Activated effector memory CD4-positive, alpha-beta T cell treated with Interleukin-2 at 50 U/mL for 16 hours (primary cell): Measurements from ENCODE around the gene INTS14.

Experiments used
- DNase-seq: peaks from one replicate; pipeline ENCODE4 v3.0.0-alpha.2; 2020

The INTS14 gene

DNA sequence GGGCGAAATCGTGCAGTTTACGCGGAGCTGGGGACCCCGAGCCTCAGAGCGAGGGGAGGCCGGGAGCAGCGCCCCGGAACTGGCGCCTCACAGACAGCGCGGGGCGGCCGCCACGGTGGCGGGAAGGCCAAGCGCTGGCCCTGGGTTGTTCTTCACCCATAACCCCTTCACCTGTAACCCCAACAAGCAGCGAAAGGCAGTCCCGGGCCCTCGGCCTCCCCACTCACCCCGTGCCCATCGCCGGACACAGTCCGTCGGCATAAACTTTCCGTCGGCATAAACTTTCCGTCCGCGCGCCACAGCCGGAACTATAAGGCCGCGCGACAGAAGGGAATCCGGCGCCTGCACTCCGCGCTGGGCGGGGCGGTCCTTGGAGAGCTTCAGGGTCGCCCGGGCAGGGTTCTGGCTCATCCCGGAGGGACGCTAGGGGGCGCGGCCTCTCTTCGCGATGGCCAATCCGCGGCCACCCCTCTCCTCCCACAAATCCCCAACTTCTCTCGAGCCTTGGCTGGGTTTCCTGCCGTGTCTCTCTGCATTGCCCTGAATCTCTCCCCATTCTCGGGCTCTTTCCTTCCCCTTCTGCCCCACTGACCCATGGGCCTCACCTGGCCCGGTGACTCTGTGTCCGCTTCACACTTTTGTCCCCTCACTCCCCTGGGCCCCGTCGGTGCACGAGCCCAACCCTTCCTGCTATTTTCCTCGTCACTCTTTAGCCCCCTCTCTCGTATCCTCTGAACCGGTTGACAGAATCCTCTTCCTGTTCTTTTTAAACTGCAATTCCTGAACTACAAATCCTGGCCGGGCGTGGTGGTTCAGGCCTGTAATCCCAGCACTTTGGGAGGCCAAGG, at the start of gene INTS14:
INTS14 (minus strand) TSS at position 261 of the 848 bp plus-strand sequence. CDS start 3,751 bp downstream, outside the sequence.
- DNase-seq, result peak; percentile 84

DNA sequence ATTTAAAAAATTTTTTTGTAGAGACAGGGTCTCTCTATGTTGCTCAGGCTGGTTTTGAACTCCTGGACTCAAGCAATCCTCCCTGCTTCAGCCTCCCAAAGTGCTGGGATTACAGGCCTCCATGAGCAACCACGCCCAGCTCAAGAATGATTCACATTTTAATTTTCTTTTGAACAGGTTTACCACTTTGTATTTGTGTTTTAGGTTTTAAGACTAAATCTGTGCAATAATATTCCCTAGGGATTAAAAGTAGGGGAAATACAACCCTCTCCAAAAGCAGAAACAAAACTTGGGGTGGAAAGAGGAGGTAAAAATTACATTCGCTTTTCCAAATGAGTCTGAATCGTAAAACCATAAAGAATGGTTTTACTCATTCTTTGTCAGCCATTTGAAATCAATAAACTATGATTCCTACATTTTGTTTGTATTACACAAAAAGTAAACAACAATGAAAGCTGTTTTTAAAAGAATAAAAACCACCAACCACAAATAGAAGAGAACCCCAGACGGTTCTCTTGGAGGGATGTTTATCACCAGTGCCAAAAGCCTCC, 48.6 kb upstream of the INTS14 start:
- DNase-seq, result no peak

DNA sequence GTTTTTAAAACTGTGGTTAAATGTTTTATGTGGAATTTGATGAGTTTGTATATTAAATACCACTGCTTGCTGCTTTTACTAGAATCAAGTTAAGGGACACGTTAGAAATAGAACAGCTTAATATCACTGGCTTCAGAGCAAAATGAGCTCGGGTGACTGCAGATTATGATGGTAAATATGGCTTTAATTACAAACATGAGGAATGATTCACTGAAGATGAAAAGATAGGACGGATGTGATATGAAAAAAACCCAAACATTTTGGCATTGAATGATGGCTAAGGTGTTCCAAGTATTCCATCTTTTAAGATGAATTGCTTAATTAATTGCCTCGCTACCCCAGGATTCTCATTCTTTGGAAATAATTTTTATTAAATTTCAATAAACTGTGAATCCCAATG, 44.5 kb upstream of the INTS14 start:
- no peak for DNase-seq

DNA sequence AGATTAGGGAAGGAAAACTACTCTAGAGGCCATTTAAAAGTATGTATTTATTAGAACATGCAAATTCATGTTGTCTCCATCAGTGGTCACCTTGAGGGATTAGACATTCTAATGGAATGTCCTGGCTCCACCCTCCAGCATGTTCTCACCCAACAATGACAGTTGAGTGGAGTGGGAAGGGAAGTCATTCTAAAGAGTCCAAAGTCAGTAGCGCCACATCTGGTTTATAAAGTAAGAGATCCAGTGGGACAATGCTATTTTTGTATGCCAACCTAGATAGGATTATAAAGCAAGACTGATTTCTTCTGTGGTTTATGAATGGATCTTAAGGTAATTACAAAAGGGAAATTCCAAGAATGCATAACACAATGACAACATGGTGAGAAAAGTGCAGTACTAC, 44.1 kb upstream of the INTS14 start:
- DNase-seq, result no peak

DNA sequence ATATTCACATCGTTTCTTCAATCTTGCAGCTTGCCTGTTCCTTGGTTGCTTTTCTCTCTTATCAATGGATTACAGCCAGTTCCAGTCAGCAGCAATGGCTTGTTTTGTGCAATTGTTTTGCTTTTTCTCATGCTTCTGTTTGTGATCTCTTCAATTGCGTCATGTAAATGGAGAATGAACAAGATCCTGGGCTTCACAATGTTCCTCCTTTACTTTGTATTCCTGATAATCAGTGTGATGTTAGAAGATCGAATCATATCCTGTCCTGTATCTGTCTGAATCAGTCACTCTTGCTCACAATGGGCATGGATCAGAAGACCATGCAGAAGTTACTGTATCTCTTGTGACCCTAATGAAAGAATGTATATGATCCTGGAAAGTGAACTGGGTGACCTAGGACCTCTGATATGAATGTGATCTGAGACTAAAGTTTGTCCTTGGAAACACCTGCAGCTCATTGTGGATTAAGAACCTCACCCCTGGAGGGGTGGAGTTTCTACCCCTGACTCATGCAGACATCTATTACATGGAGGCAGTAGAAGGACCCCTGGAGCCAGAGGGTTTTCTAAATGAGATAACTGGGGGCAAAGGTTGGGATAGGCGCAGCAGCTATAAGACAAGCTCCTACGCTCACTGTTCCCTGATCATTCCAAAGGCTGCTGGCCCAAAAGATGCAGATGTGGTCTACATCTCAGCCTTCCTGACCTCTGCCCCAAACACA, 43.0 kb upstream of the INTS14 start:
- DNase-seq, result no peak

DNA sequence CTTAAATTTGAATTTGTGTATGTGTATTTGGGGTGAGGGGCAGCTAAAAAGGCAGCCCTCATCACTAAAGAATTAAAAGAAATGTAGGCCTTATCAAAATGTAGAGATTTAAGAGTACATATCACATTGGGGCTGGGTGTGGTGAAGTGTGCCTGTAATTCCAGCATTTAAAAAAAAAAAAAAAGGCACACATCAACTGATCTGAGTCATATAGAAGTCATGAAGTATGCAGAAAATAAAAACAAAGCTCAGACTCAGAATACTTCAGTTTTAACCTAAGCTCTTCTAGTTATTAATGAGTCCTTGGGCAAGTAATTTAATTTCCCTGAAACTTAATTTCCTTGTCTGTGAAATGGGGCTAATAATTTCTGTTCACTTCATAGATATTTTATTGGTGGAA, 42.4 kb upstream of the INTS14 start:
- no peak for DNase-seq

DNA sequence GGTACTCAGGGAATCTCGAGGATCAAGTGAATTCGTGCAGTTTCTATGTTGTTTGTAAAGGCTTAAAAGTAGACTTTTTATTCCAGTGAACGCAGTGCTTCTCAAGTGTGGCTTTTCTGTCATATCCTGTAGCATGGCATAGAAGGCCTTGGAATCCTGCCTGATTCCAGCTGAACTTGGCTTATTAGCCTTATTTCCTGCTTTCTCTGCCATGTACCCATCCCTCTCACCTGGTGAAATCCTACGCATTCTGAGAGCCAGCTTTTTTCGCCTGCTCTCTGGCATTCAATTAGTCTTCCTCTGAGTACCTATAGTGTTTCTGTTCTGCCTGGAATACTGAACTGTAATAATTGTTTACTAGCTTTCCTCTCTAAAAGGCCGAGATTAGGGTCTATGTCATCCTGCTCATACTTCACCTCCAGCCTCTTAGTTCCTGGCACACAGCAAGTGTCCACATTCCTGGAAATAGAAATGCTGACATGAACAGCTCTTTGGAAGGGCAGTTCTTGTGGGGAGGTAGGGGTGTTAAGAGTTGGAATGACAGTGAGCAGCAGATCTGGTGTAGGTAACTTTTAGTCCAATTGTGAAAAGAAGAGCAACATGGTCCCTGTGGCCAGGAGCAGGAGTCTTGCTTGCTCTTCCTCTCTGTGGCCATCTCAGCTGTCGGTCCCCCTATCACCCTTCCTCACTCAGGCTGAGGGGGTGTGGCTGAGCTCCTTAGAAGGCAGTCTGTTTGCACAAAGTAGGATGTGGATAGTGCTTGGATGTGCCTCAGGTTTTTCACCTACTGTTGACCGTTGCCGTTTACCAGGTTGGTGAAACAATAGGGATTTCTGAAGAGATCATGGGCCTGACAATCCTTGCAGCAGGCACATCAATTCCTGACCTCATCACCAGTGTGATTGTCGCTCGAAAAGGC, 41.2 kb upstream of the INTS14 start:
- no peak for DNase-seq

DNA sequence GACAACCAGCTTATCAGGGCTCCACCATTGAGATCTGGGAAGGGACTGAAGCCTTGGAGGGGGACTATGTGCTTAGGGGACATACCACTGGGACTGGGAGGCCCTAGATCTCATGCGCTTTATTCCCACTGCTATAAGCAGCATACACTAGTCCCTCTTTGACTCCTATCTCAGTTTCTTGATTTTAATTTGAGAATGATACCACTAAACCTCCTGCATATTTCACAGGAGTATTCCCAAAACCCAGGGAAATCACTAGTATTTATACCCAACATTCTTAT, 40.1 kb upstream of the INTS14 start:
- no peak for DNase-seq

DNA sequence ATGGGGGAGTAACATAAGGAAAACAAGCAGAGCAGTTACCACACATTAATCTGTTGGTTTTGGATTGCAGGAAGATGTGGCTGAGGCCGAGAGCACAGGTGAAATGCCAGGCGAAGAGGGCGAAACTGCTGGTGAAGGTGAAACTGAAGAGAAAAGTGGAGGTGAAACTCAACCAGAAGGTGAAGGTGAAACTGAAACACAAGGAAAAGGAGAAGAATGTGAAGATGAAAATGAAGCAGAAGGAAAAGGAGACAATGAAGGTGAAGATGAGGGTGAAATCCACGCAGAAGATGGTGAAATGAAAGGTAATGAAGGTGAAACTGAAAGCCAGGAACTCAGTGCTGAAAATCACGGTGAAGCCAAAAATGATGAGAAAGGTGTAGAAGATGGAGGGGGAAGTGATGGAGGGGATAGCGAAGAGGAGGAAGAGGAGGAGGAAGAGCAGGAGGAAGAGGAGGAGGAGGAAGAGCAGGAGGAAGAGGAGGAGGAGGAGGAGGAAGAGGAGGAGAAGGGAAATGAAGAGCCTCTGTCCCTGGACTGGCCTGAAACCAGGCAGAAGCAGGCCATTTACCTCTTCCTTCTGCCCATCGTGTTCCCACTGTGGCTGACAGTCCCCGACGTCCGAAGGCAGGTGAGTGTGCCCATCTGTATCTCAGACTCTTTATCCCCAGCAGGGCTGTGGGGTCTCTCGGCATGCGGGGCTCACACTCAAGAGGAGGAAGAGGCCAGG, 39.5 kb upstream of the INTS14 start:
- no peak for DNase-seq

DNA sequence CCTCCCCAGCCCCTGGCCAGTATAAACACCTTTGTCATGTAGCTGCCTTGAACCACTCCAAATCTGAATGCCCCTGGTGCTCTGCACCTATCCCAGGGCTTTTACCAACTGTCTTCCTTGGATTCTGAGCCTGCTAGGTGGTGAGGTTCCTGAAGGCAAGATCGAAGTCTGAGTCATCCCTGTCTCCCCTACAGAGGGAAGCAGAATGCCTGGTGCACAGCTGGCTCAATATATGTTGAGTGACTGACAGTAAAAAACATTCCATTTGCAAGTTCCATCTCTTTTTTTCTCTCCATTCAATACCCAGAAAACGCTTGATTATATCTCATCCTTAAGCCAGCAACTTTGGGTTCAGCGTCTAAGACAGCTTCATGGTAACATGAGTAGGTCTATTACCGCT, 35.6 kb upstream of the INTS14 start:
- no peak for DNase-seq

DNA sequence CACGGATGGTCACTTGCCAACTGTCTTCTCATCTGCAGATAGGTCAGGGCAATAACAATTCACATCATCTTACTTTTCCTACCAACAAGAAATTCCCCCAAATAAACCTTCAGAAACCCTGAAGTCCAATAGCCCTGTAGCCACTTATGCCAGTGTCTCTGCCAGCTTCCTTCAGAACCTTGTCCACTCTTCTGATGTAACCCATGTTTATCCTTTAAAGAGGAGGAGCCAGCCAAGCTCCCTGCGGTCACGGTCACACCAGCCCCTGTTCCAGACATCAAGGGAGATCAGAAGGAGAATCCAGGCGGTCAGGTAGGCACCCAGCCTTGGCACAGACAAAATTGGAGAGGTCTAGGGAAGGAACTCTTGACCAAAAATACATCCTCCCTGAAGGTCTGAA, 34.5 kb upstream of the INTS14 start:
- no peak for DNase-seq

DNA sequence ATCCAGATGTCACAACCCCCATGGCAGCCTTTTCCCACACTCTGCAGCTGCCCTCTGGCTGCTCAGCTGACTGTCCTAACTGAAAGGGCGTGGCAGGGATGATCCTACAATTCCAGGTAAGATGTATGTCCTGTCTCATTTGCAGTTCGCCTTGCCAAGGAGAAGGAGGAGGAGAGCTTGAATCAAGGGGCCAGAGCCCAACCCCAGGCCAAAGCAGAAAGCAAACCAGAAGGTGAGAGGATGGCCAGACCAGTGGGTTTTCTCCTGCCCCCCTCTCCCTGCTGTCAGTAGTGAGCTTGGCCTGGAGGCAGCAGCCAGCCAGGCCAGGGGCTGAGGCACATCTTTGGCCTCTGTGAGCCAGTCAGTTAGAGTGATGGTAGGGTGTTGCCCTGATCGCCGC, 33.4 kb upstream of the INTS14 start:
- no peak for DNase-seq

DNA sequence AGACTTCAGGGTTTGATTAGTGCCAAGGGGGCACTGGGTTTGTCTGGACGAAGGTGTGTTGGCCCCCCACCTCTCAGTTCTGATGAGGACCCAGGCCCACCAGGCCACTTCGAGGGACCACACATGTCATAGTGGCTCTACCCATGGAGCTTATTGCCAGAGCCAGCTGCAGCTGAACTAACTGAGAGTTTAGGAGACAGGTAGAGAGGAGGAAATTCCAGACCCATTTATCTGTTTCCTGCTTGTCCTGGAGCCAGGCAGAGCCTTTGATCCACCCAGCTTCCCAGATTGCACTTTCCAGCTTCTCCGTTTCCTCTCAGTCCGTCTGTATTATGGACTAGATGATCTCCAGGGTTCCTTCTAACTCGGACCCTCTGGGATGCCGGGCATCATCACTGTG, 31.7 kb upstream of the INTS14 start:
- no peak for DNase-seq

DNA sequence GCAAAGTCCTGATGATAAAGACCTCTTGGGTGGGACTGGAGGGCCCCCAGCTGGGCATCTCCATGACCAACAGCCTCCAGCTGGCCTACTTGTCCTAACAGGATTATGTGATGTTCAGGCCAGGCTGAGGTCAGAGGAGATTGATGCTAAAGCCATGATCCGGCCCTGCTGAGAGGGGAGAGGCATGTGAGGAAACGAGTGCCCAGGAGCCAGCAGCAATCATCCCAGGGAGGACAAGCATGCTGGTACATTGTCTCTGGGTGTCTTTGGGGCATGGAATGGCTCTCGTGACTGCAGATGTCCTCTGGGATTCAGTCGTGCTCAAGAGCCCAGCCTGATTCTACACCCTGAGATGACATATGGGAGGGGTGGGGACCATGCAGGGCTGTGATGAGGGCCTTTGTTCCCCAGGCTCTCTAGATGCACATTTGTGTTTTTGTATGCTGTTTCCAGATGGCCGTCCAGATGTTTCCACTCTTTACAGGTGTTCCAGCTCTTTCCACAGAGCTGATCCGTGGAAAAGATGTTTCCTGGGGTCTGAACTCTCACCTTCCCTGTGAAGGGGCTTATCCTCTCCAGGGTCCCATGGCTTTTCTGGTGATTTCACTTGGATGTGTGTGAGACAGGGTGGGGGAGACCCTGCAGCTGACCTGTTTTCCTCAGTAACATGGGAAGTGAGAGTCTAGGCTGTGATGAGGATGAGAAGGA, 31.0 kb upstream of the INTS14 start:
- DNase-seq, result no peak

DNA sequence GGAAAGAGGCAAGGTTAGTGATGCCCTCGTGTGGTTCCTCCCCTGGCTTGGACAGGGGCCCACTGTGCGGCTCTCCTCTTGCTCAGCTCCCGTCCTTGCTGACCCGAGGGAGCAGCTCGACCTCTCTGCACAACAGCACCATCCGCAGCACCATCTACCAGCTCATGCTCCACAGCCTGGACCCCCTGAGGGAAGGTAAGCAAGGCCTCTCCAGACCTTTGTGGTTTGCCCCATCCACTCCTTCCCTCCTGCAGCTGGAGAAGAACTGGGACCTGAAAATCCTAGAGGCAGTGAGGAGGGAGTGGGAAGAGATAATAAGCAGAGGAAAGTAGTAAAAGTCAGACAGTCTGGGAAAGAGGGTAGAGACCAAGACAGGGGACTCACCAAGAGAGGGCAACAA, 28.6 kb upstream of the INTS14 start:
- no peak for DNase-seq

DNA sequence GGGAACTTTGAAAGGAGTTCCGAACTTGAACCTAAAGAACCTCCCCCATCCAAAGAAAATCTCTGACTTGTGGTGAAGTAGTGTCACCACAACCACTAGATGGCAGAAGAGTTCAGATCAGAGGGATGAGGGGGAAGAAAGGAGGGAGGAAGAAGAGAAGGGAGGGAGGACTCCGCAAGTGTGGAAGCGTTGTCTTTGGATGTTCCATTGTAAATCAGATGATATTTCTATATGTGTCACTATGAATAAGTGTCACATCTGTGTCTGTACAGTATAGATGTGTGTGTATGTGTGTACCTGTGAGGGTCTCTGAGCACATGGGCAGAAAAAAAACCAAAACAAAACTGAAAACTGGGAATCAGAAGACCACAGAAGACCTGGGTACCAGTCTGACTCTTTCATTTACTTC, 27.8 kb upstream of the INTS14 start:
- DNase-seq, result no peak

DNA sequence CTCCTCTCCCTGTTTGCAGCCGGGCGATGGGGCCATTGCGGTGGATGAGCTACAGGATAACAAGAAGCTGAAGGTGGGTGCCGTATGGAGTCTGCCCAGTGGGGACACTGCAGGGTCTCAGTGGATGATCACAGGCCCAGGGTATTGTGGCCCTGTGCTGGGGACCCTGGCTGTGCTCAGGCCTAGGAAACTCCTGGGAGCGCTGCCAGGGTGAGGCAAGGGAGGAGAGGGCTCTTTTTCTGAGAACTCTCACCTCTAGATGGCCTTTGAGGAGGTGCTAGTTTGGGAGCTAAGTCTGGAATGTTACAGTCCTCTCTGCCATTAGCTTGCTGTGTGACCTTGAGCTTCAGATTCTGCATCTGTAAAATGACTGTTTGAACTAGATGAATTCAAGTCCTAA, 27.2 kb upstream of the INTS14 start:
- DNase-seq, result no peak

DNA sequence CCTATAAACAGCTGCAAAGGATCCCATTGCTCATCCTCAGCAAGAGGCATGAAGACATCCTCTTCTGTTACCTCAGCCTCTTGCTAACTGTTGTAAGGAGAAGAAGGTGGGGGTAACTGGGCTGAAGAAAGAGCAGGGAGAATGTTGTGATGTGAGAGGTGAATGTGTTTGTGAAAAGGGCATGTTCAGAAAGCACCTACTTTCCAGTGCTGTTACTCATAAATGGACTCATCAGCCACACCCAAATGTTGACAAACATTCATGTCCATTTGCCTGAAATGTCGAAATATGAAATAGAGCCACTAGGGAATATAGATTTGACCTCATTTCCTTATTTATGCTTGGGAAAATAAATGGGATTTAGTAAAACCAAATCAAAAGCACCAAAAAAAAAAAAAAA, 23.4 kb upstream of the INTS14 start:
- DNase-seq, result no peak

DNA sequence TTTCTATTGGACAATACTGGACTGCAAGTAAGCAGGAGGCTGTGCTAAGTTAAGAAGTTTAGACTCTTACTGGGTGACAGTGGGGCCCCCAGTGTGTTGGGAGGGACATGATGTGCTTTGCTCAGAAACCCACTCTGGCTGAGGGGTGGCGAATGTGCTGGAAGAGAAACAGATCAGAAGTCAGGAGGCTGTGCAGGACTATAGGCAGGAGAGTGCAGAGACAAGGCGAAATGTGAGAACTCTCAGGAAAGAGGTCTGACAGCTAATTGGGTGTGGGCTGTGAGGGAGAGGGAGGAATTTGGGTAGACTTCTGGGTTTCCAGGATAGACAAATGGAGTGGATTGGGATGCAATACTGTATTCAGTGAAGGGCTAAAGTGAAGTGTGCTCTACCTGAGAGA, 22.8 kb upstream of the INTS14 start:
- no peak for DNase-seq

DNA sequence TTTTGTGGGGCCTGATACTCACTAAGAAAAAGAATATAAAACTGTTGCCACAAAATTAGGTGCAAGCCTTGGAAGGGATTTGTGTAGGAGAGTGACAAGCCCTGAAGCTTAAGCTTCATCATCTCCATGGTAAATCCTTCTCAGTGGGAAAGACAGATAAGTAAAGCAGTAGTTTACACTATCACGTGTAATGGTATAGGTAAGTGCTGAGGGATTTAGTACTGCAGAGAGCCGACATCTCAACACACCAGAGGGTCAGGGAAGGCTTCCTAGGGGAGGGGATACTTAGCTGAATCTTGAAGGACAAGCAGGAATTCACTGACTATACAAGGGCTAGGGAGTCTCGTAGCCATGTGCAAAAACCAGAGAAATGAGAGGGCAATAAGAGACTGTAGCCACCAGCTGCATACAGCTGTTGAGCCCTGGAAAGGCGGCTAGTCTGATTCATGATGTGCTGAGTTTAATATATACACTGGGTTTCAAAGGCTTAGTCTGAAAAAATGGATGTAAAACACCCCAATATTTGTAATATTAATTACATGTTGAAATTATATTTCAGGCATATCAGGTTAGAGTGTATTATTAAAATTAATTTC, 21.9 kb upstream of the INTS14 start:
- no peak for DNase-seq

DNA sequence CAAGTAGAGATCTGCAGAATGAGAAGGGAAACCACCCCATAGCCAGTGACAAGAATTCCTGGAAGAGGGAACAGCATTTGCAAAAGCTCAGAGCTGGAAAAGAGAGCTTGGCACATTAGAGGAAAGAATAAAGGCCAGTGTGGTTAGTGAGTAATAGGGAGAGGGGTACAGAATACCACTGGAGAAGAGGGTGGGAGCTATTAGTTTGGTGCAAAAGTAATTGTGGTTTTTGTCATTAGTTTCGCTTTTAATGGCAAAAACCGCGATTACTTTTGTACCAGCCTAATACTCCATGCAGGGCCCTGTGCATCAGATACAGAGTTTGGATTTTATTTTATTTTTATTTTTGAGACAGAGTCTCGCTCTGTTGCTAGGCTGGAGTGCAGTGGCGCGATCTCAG, 20.6 kb upstream of the INTS14 start:
- no peak for DNase-seq

DNA sequence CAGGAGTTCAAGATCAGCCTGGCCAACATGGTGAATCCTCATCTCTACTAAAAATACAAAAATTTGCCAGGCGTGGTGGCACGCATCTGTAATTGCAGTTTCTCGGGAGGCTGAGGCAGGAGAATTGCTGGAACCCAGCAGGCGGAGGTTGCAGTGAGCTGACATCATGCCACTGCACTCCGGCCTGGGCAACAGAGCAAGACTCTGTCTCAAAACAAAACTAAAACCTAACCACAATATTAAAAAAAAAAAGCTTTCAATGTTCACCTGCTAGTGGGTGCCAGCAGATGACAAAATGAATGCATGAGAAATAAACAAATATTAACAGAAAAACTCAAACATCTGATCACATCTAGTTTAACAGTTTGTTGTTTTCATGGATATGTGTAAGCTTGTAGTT, 19.8 kb upstream of the INTS14 start:
- DNase-seq, result no peak
